ENCODE data around the gene CNTNAP2. TPM values are rescaled to one million over a fixed set of nuclear protein-coding genes. Genes with fewer than 3 reads are reported as not detected.
"Not testable (repeated sequence)": the region's sequence is repeated elsewhere in the genome, so short reads cannot be mapped to it uniquely, and the experiment has no call there.

Gene CNTNAP2
- total RNA-seq, 1 donor from 2014 or later: 1.9 TPM

DNA sequence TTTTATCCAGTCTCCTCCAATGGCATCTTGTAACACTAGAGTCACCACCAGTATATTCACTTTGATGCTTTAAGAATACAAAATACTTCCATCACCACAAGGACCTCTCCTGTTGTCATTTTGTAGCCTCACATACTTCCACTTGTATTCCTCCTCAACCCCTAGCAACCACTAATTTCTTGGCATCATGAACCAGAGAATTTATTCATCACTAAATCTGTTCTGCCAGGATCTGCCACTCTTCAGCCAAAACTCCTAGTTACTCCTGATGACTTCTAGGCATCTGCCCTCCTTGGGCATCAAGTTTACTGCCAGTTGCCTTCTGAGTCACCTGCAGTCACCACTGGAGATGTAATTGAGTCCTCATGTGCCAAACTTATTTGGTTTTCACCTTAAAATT lies 906.8 kb downstream of the CNTNAP2 start:
- DNase-seq: no peak

DNA sequence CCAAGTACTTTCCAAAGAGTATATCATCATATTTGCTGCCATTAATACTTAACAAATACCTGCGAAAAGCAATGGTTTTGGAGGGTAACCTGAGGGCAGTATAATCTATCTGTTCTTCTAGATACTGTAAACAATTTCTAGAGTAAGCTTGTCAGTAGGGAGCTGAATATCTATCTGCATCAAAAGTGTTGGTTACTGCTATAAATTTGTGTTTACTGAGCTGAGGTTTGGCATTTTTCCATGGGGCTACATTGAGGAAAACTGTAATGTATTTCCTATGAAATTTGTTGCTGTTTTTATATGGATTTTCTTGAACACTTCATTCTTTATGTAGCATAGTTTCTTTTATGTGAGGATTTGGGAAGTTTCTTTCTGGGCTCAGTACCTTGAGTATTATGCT lies 913.4 kb downstream of the CNTNAP2 start:
- no peak for DNase-seq

DNA sequence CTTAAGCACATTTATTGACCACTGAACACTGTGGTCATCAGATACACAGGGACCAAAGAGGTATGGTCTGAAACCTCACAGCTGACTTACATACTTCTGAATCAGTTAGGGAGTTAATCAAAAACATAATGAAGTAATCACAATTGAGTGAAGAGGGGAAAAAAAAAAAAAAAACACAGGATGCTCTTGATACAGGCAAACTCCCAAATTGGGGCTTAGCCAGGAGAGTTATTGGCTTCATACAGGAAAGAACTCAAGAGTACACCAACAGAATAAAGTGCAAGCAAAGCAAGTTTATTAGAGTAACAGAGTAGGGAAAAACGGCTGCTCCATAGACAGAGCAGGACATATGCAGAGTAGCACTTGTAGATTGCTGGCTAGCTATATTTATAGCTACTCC lies 917.0 kb downstream of the CNTNAP2 start:
- peak; percentile 53 for DNase-seq

DNA sequence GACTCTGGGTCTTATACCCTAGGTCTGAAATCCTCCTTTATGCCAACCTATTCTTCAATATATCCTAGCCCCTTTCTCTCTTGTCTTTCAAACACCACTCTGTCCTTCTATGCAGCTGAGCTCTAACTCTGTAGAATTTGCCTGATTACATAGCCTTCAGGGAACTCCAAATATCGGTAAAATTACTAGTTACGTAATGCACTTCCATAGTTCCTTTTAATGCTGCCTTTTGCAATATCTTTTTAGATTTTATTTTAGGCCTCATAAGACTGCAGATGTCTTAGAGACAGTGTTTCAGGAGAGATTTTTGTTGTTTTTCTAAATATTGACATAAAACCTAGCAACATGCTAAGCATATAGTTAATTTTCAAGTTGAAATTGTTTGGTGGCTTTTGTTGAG lies 924.8 kb downstream of the CNTNAP2 start:
- DNase-seq: no peak

DNA sequence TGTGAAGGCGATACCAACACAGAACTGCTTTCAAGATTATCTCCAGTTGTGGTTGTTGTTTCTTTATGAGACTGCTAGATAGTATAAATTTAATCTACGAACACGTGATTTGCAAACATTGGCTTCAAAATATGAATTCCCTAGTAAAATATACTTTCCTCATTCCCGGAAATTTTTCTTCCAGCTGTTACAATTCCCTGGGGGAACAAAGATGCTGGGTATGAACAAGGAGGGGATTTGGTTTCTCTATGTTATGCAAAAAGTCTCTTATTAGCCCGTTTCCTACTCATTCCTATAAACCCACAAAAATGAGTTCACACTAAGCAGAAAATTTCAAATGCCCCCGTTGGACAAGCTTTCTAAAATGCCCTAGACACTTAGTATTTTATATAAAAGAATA lies 928.3 kb downstream of the CNTNAP2 start:
- DNase-seq: no peak

GRCh38 chr7:147047696-147048095 lies 931.1 kb downstream of the CNTNAP2 start:
- peak; percentile 29 for DNase-seq

- no peak for DNase-seq
Observed at GRCh38 chr7:147048864-147049263, 932.3 kb downstream of the CNTNAP2 start.

DNA sequence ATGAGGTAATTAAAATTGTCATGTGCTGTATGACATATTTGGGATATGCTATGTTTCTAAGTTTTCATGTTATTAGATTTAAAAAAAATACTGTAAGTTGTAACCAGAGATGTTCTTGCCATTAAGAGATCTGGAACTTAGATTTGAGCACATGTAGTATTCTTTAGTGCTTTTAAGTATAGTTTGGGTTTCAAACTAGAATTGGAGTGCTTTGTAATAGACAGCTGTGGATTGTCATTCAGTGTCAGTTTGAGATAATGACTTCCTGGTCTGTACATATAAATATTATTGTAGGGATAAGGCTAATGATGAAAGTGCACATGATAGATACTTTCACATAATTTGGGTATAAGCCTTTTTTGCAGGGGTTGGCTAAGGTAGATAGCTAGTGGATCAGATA lies 936.2 kb downstream of the CNTNAP2 start:
- DNase-seq: no peak

DNA sequence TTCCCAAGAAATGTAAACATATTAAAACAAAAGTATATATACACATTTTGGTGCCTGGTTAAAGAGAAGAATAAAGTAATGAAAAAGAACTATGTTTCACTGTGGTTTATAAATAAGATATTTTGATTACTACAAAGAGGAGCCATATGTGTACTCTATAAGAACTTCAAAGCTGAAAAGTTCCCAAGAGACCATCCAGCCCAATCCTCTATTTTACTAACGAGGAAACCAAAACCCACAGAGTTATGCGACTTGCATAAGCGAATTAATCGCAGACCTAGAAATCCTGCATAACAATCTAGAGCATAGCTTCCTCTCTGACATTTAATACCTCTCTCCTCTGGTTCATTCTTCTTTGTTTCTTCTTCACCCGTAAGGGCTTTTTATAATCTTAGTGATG lies 937.1 kb downstream of the CNTNAP2 start:
- DNase-seq: peak; percentile 9

DNA sequence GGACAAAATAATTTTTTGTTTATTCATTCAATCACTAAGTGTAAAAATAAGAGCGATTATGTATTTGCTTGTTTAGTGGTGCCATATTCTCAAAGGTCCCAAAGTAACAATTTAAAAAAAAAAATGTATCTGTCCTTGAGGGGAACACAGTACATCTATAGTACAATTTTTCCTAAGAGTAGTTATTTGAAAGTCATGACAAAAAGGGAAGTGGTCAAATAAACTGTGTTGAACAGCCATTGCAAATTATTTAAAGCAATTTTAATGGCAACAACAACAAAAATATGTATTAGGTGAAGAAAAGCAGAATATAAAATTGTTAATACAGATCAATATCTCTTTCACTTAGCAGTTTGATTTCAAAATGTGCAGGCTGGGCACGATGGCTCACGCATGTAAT lies 943.5 kb downstream of the CNTNAP2 start:
- DNase-seq: no peak

DNA sequence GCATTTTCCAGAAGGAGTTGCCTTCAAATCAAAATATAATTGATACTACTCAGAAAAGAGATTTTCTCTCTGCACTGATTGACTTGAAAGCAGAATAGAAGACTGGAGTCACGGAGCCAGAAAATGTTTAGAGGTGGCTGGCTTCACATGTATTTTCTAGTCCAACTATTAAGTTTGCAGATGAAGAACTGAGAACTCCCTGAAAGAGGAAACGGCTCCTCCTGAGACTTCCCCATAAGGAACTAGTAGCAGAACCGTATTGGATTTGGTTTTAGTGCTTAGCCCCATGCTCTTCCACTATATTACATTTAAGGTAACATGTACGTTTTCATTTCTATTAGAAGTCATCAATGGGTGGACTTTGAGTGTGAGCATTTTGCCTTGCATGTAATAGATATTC lies 946.3 kb downstream of the CNTNAP2 start:
- DNase-seq: no peak

DNA sequence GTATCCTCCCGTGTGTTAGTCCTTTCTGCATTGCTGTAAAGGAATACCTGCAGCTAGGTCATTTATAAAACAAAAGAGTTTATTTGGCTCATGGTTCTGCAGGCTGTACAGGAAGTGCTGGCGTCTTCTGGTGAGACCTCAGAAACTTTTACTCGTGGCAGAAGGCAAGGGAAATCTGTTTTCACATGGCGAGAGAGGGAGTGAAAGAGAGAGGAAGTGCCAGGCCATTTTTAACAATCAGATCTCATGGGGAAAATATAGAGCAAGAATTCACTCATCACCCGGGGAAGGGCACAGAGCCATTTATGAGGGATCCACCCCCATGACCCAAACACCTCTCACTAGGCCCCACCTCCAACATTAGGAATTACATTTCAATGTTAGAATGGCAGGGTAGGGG lies 952.2 kb downstream of the CNTNAP2 start:
- DNase-seq: no peak

DNA sequence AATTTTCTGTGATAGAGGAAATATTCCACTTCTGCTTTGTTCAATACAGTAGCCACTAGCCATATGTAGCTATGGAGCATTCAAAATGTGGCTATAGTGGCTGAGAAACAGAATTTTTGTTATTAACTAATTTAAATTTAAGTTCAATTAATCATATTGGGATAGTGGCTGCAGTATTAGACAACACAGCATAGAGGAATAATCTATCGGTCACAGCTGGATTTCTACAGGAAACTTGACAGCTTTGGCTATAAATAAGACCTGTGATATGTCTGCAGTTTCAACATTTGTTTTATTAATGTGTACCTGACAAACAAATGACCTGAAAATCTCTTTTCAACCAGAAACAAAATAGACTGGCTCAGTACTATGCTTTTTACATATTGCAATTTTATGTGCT lies 953.2 kb downstream of the CNTNAP2 start:
- no peak for DNase-seq

GRCh38 chr7:147070886-147071285 lies 954.3 kb downstream of the CNTNAP2 start:
- no peak for DNase-seq

GRCh38 chr7:147071536-147071935 lies 954.9 kb downstream of the CNTNAP2 start:
- no peak for DNase-seq

DNA sequence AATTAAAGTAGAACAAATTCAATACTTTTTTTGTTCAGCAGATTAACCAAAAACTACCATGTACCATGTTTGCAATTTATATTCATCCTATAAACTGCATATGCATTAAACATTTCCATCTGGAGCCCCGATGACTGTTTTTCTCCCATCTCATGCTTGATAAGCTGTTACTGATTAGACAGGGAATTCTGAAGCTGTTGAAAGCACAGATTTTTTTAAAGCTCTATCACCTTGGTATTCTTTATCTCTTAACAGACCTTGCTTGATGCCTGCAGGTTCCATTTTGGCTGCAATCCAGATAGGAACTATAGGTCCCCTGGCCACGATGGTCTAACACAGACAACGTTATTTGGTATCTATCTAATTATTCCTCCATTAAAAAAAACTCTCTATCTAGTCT lies 961.7 kb downstream of the CNTNAP2 start:
- no peak for DNase-seq

DNA sequence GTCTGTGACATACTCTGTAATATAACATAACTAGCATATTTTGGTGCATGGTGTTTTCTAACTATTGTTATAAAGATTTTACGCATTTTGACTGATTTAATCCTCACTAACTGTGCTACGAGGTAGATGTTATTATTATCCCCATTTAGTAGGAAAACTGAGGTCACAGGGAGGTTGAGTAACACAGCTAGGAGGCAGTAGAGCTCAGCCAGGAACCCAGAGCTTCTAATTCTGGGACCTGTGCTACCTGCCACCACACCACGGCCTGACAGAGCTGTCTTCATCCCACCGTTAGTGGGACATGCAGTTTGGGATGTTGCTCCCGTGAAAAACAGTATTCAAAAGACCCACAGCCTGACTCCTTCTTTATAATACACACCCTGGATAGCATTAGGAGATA lies 962.5 kb downstream of the CNTNAP2 start:
- no peak for DNase-seq

GRCh38 chr7:147079921-147080420 lies 963.4 kb downstream of the CNTNAP2 start:
- no peak for DNase-seq

GRCh38 chr7:147081117-147081516 lies 964.5 kb downstream of the CNTNAP2 start:
- DNase-seq: no peak

- DNase-seq: no peak
Observed at GRCh38 chr7:147089051-147089461, 972.5 kb downstream of the CNTNAP2 start.

- no peak for DNase-seq
Observed at GRCh38 chr7:147089608-147090007, 973.0 kb downstream of the CNTNAP2 start.

DNA sequence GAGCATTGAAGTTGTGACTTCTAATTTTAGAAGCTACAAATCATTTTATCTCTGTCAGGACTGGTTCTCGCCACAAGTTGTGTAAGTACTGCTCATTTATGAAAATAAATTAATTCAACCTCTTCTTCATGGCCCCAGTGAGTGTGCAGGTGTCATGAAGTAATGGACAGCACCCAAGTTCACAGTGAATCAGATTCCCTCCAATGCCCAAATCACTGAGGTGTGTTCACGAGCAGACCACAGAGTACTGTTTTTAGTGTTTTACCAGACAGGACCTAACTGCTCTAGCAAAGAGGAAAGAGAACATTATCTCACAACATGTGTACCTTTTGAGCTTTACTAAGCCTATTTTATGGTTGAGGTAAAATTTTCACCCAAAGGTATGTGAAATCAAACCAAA lies 980.0 kb downstream of the CNTNAP2 start:
- DNase-seq: no peak

GRCh38 chr7:147103224-147103623 lies 986.6 kb downstream of the CNTNAP2 start:
- DNase-seq: no peak

GRCh38 chr7:147106746-147107145 lies 990.1 kb downstream of the CNTNAP2 start:
- no peak for DNase-seq

GRCh38 chr7:147114525-147114924 lies 997.9 kb downstream of the CNTNAP2 start:
- not testable (repeated sequence) for DNase-seq

Measured in skin of body (tissue), 2 donors.